HG02938 (cell line): Measurements from ENCODE around the gene L3MBTL4.

ENCODE experiments used
- ATAC-seq: cut with Tn5 transposase; IDR thresholded peaks from one replicate; pipeline ENCODE4 v1.9.1; 2021; ENCODE audit warnings: mild to moderate bottlenecking, moderate library complexity; ENCODE audit not compliant: unreplicated experiment

Gene L3MBTL4

DNA sequence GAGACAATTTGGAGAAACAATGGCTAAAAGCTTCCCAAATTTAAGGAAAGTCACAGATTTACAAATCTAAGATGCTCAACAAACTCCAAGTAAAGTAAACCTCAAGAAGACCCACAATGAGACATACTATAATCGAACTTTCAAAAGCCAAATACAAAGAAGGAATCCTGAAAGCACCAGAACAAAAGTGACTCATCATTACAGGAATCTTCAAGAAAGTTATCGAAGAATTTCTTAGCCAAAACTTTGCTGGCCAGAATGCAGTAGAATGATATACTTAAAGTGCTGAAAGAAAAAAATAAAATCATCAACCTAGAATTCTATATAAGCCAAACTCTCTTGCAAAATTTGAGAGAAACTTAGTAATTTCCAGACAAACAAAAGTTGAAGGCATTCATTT is 412.8 kb downstream of the L3MBTL4 start:
- ATAC-seq, result no peak

DNA sequence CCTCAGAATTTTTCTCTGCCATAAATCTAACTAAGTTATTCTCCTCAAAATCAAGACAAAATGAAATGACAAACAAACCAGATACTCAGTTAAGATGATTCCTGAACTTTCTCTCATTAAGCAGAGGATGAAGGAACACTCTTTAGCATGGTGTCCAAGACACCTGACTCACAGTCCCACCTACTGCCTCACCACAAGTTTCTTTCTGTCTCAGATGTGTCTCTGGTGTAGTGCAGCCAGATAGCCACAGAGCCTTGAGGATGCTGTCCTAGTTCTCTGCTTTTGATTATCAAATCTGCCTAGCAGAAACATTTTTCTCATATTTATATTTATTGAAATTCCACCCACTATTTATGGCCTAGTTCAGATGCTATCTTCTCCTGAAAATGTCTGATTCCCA is 415.8 kb downstream of the L3MBTL4 start:
- peak; percentile 96 for ATAC-seq

DNA sequence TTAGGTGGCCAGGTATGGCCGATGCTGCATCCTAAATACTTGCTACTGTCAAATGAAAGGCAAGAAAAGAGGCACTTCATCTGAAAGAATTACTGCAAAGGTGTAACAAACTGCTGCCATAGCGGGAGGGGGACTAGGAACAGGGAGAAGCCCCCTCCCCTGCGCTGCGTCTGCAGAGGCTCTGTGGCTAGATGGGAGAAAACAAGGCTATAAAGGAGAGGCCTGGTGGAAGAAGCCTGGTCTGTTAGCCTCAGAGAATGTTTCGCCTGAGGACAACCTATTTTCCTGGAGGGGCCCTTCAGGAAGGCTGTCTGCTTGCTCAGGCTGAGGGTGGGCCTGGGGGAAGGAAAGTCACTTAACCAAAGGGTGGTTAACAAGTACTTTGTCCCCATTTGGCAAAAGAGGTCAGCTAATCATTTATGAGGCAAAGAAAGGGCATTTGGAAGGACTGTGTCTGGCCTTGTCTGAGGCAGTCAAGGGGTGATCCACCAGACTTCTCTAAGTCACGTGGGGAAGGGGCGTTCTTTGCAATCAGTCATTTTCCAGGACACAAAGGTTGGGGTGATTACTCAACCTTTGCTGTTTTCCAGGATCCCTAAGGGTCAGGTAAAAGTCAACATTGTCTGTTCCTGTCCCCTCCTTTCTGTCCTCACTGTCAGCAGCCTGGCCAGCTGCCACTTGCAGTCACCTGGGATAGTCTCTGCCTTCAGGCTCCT is 416.4 kb downstream of the L3MBTL4 start:
- ATAC-seq, result no peak

DNA sequence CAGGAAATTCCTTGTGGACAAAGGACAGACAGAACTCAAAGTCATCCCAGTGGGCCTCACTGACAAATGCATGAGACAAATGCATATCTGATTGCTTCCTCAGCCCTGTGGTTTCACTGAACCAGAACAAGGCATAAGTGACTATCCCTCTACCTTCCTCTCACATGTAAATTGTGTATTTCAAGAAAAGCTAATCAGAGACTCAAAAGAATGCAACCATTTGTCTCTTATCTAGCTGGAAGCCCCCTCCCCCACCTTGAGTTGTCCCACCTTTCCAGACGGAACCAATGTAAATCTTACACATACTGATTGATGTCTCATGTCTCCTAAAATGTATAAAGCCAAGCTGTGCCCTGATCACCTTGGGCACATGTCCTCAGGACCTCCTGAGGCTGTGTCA is 417.4 kb downstream of the L3MBTL4 start:
- ATAC-seq, result no peak

DNA sequence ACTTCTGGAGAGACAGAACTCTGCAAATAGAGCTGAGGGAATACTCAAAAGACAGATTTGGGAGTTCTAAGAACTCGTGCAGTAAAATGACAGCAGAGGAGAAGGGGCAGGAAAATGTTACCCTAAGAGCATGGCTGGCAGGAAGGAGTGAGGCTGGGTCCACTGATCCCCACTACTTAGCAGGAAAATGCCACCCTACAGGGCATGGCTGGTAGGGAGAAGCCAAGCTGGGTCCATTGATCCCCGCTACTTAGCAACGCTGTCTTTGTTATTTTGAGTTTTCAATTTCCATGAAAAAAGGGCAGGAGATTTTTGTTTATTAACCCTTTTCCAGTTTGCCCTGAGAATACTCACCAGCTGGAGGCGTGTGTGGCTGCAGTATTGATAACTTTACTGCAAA is 419.1 kb downstream of the L3MBTL4 start:
- no peak for ATAC-seq

DNA sequence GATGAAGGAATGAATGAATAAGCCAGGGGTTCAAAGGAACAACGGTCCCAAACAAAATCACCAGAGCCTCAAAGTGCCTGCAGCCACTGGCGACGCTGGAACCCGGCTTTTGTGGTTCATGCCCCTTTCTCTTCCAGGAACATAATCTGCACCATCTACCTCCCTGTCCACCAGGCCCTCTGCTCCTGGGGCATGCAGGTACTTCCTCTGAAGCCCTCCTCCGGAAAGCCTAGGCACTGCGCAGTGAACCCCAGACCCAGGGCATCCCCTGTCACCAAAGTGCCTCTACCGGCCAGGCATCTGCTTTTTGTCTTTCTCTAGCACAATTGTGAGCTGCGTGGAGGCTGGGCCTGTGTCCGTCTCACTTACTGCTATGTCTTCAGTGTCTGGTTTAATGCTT is 420.8 kb downstream of the L3MBTL4 start:
- ATAC-seq, result no peak

GRCh38 chr18:5992381-5992780 is 422.3 kb downstream of the L3MBTL4 start:
- no peak for ATAC-seq

DNA sequence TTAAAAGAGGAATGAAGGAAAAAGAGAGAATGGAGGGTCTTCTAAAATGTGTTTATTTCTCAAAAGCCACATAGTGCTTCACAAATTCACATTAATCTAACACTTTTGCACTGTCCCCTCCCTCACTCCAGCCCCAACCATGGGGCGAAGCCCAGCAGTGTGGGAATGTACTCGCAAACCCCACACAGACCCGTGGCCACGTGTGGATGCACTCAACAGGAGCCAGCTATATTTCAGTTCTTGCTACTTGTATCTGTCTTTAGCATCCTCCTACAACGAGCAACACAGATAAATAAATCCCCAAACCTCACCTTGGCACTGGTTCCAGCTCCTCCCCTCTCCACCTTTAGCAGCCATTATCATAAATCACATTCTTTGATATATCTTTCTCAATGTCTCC is 427.5 kb downstream of the L3MBTL4 start:
- ATAC-seq, result no peak

- ATAC-seq, result no peak
Measured at GRCh38 chr18:5986257-5986931, 428.3 kb downstream of the L3MBTL4 start.

DNA sequence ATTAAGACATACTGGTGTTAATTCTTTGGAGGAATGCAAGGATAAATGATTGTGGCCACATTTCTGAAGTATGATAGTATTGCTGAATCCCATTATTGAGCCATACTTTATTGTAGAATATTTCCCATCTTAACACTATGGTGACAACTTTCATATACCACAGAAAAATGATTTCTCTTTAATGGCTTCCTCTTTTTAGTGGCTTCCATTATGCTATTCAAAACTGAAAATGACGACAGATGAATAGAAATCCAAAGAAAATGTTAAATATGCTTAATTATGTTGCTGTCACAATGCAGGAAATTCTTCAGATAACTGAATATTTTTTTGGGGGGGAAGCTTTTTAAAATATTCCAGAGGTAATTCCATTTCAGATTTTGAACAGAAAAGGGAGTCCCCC is 430.5 kb downstream of the L3MBTL4 start:
- no peak for ATAC-seq

DNA sequence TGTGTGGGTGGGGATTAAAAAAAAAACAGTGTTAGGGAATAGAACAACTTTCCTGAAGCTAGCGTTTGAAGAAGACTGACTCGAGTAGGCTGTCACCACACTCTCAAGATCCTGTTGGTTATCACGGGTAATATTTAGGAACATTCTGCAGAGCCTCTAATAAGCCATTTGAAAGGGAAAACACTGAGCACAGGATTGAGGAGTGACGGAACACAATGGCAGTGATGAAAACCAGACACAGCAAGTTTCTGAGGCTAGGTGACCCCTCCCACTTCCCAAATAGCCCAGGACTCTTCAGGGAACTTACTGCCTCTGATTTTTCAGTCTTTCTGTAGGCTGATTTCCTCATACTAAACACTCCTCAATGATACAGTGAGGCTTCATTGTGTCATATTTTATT is 431.2 kb downstream of the L3MBTL4 start:
- ATAC-seq, result no peak

DNA sequence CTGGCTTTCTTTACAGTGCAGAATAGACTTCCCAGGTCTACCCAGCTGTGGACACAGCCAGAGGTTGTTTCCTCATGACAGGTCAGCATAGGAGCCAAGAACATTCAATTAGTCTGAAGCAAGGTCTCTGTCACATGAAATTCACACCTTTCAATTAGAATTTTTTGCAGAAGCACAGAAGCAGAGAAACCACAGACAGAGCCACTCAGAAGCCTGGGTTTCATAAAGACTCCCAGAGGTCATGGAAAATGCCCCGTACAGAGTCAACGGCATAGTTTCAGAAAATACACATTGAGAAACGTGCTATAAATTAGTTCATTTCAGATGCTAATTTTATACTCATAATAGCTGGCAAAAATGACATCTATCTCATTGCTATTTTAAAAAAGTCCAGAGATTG is 432.4 kb downstream of the L3MBTL4 start:
- no peak for ATAC-seq

DNA sequence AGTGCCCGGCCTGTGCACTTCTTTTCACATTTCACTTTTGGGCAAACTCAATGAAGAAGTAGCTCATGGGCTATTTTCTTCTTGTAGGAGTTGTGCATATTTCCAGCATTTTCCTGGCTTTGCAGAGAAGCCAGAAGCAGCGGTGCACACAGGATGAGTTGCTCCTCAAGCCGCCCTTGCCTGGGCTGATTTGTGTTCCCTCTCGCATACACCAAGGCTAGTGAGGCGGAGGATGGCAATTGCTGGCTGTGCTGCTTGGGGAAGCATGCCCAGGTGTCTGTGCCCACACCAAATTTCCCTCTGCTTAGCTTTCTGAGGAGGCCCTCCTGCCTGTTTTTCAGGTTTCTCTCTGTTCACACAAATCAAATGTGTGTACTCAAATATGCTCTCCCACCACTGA is 434.0 kb downstream of the L3MBTL4 start:
- no peak for ATAC-seq

DNA sequence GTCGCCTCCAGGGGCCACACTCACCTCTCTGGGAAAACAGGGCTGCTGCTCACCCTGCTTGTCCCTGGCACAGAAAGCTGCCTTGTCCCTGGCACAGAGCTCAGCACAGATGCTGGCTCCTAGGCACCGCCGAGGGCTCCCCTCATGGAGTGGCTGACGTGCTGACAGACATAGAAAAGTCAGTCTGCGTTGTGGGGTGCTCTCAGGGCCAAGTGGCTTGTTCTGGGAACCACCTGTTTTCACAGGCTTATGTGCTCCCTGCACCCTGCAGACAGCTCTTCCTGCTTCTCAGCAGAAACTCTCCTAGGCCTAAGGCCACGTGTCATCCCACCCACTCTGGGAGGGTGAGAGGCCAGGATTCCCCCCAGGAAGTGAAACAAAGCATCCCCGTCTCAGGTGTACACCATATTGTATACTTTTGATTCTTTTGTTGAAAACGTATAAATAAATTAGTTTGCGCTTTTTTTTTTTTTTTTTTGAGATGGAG is 434.7 kb downstream of the L3MBTL4 start:
- peak; percentile 48 for ATAC-seq

GRCh38 chr18:5979176-5979888 is 435.4 kb downstream of the L3MBTL4 start:
- ATAC-seq, result no peak

DNA sequence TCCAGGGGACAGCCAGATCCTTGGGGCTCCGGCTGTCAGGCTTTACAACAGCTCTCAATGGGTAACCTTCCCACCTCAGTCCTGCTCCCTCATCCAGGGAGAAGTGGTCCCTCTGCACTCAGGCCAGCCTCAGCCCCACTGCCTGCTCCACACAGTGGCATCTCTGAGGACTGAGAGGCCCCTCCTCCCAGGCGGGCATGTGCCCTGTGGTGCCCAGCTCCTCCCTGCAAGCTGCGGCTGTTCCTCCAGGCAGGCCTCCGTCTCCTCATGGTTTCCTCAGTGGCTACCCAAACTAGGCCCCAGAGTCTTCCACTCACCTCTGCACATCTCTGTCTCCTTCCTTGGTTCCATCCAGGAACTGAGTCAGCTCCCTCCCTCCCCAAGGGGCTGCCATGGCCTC is 437.7 kb downstream of the L3MBTL4 start:
- no peak for ATAC-seq

- peak; percentile 64 for ATAC-seq
Measured at GRCh38 chr18:5975111-5976002, 439.4 kb downstream of the L3MBTL4 start.

- ATAC-seq, result no peak
Measured at GRCh38 chr18:5974696-5975095, 440.0 kb downstream of the L3MBTL4 start.

- peak; percentile 29 for ATAC-seq
Measured at GRCh38 chr18:5973099-5973498, 441.6 kb downstream of the L3MBTL4 start.

GRCh38 chr18:5972298-5972697 is 442.4 kb downstream of the L3MBTL4 start:
- ATAC-seq, result peak; percentile 48

- no peak for ATAC-seq
Measured at GRCh38 chr18:5969989-5970403, 444.7 kb downstream of the L3MBTL4 start.
